WI38 (cell line): ENCODE data around the gene GPRC5D.

Experiments used
- H3K4me3 ChIP-seq: 2 replicates; pipeline ENCODE4 v1.5.1; 2011; ENCODE audit warnings: low read depth, mild to moderate bottlenecking, control low read depth, low read length
- CTCF ChIP-seq: IDR thresholded peaks from 2 replicates; pipeline ENCODE4 v1.5.1; 2012; ENCODE audit warnings: low read depth, mild to moderate bottlenecking, control low read depth, low read length

The GPRC5D gene

GRCh38 chr12:12979126-12979525, 27.2 kb upstream of the GPRC5D start:
- no peak overlapping the region for H3K4me3 ChIP-seq
- no peak for TF ChIP-seq CTCF

GRCh38 chr12:12977231-12977630, 25.3 kb upstream of the GPRC5D start:
- no peak overlapping the region for H3K4me3 ChIP-seq
- no peak for TF ChIP-seq CTCF

GRCh38 chr12:12976366-12976765, 24.4 kb upstream of the GPRC5D start:
- H3K4me3 ChIP-seq: no peak overlapping the region
- TF ChIP-seq CTCF: no peak

GRCh38 chr12:12975322-12976077, 23.5 kb upstream of the GPRC5D start:
- TF ChIP-seq CTCF: peak; percentile 33

GRCh38 chr12:12974211-12974610, 22.2 kb upstream of the GPRC5D start:
- no peak overlapping the region for H3K4me3 ChIP-seq
- no peak for TF ChIP-seq CTCF

More at GRCh38 chr12:12975322-12976077, 23.5 kb upstream of the GPRC5D start:
- H3K4me3 ChIP-seq: no peak overlapping the region

- no peak for TF ChIP-seq CTCF
- no peak overlapping the region for H3K4me3 ChIP-seq
Observed at GRCh38 chr12:12973019-12973418, 21.0 kb upstream of the GPRC5D start.

- TF ChIP-seq CTCF: no peak
Observed at GRCh38 chr12:12965836-12966235, 13.9 kb upstream of the GPRC5D start.

More at GRCh38 chr12:12965836-12966235, 13.9 kb upstream of the GPRC5D start:
- H3K4me3 ChIP-seq: no peak overlapping the region
